Fibroblast of villous mesenchyme (primary cell): ENCODE data around the gene SH2D3A. TPM values are rescaled to one million over a fixed set of nuclear protein-coding genes. Genes with fewer than 3 reads are reported as not detected.
"Not testable (repeated sequence)": the region's sequence is repeated elsewhere in the genome, so short reads cannot be mapped to it uniquely, and the experiment has no call there.

ENCODE experiments used
- DNase-seq: peaks from one replicate; pipeline ENCODE4 v3.0.0-alpha.2; 2010; ENCODE audit warnings: low read depth
- H3K4me3 ChIP-seq: 2 replicates; pipeline ENCODE4 v1.5.1; 2011; ENCODE audit warnings: low read depth, mild to moderate bottlenecking, low read length
- total RNA-seq: library from RNA; depleted of rRNA; stranded (reverse); fragments of >200 nt; gene quantifications from 2 replicates; pipeline ENCODE4 v1.2.3, GENCODE V29; 2012
- TF ChIP-seq, protein P1 (sequence below): IDR thresholded peaks from 2 replicates; pipeline ENCODE4 v1.5.1; 2012; ENCODE audit warnings: low read depth, mild to moderate bottlenecking, low read length; ENCODE audit not compliant: insufficient read depth

Gene SH2D3A
- total RNA-seq, 1 donor: under 0.01 TPM

DNA sequence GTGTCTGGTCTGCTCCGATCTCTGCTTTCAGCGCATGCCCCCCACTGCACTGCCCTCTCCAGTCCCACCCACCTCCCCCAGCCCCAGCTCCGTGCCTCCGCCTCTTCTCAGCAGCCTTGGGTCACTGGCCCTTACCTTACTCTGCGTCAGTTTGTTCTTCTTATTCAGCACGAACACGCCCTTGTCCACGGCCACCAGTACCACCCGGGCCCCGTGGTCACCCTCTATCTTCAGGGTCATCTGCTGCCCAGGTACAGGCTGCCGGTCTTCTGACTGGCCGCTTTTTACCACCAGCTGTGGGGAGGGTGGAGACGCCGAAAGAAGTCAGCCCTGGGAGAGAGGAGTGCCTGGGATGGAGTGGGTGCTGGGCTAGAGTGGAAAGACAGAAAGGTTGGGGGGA is 57.7 kb downstream of the SH2D3A start:
- H3K4me3 ChIP-seq: no peak overlapping the region
- TF ChIP-seq, protein P1, sequence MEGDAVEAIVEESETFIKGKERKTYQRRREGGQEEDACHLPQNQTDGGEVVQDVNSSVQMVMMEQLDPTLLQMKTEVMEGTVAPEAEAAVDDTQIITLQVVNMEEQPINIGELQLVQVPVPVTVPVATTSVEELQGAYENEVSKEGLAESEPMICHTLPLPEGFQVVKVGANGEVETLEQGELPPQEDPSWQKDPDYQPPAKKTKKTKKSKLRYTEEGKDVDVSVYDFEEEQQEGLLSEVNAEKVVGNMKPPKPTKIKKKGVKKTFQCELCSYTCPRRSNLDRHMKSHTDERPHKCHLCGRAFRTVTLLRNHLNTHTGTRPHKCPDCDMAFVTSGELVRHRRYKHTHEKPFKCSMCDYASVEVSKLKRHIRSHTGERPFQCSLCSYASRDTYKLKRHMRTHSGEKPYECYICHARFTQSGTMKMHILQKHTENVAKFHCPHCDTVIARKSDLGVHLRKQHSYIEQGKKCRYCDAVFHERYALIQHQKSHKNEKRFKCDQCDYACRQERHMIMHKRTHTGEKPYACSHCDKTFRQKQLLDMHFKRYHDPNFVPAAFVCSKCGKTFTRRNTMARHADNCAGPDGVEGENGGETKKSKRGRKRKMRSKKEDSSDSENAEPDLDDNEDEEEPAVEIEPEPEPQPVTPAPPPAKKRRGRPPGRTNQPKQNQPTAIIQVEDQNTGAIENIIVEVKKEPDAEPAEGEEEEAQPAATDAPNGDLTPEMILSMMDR: no peak
- no peak for DNase-seq

DNA sequence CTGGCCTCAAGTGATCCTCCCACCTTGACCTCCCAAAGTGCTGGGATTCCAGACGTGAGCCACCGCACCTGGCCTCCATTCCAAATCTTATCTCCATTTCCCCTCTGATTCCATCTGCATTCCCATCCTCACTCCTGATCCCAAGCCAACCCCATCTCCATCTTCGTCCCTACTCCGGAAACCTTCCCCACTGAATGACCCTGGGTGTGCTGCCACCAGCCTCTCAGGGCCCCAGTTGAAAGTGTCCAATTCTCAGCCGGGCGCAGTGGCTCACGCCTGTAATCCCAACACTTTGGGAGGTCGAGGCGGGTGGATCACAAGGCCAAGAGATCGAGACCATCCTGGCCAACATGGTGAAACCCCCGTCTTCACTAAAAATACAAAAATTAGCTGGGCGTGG is 58.3 kb downstream of the SH2D3A start:
- not testable (repeated sequence) for DNase-seq

DNA sequence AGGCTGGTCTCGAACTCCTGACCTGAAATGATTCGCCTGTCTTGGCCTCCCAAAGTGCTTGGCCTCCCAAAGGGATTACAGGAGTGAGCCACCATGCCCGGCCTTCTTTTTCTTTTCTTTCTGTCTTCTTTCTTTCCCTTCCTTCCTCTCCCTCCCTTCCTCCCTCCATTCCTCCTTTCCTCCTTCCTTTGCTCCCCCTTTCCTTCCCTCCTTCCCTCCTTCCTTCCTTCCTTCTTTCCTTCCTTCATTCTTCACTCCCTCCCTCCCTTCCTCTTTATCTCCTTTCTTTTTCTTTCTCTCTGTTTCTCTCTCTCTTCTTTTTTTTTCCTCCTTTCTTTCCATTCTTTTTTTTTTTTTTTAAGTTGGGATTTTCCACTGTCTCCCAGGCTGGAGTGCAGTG is 58.9 kb downstream of the SH2D3A start:
- TF ChIP-seq, protein P1: no peak
- no peak for DNase-seq
- H3K4me3 ChIP-seq: no peak overlapping the region

More for the DNA sequence above, 58.3 kb downstream of the SH2D3A start:
- H3K4me3 ChIP-seq: not testable (repeated sequence)

DNA sequence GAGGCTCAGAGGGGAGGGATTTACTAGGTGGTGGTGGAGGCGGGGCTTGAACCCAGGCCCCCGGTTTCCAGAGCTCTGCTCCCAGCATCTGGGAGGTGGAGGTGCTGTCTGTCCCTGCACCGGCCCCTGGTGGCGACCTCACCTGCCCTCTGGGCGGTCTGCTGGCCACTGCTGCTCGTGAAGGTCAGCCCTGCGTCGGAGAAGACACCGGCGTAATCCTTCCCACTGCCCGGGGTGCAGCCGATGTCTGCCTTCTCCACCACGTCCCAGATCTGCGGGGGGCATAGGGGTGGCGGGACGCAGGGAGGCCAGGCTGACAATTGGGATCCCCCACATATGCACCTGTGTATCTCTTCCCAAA is 59.6 kb downstream of the SH2D3A start:
- DNase-seq: no peak
- TF ChIP-seq, protein P1: no peak
- H3K4me3 ChIP-seq: no peak overlapping the region

DNA sequence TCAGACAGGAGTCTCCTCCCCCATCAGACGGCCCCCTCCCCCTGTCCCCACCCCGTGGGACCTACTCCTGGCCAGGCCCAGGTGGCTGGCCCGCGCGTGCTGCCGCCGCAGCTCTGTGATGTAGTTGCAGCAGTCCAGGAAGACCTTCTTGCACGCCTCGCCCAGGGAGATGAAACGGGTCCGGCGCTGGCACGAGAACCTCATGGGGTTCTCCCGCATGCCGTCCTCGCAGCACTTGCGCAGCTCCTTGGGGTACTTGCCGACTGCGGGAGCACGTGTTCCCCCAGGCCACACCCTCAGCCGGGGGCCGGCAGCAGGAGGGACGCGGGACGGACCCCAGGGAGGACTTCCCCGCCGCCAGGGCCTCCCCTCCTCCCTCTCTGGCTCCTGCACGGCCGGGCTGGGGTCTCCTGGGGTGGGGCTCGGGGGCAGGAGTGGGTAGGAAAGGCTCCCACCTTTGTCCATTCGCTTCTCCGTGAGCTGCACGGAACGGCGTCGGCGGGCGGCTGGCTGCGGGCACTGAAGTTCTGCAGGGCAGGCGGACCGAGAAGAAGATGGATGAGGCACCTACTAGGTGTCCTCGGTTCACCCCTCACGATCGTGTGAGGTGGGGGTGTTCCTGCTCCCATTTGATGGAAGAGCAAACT is 60.1 kb downstream of the SH2D3A start:
- TF ChIP-seq, protein P1: no peak
- no peak overlapping the region for H3K4me3 ChIP-seq
- DNase-seq: no peak

DNA sequence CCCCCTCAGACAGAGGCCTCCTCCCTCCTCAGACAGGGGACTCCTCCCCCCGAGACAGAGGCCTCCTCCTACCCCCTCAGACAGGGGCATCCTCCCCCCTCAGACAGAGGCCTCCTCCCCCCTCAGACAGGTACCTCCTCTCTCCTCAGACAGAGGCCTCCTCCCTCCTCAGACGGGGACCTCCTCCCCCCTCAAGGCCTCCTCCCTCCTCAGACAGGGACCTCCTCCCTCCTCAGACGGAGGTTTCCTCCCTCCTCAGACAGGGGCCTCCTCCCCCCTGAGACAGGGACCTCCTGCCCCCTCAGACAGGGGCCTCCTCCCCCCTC is 60.6 kb downstream of the SH2D3A start:
- H3K4me3 ChIP-seq: no peak overlapping the region
- no peak for DNase-seq
- TF ChIP-seq, protein P1: no peak

DNA sequence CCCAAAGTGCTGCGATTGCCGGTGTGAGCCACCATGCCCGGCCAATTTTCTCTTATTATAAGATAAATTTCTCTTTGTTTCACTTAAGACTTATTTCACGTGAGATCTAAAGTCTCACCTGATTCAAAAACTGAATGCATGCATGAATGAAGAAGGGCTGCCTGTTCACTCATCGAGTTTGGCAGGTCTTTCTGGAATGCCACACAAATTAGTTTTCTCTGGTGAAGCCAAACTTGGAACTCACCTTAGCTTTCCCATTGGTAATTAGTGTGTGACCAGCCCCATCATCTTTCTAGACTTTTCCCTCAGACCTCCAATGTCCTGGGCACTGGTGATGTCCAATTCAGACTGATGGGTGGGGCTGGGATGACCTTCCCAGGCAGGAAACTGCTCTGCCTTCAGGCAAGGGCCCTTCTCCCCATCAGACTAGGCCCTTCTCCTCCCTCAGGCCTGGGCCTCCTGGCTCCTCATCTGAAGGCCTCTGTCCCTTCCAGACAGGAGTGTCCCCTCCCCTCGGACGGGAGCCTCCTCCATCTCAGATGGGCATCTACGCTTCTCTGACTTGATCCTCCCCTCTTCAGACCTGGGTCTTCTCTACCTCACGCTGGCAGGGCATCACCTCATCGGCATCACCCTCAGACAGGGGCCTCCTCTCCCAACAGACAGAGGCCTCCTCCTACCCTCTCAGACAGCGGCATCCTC is 61.2 kb downstream of the SH2D3A start:
- no peak overlapping the region for H3K4me3 ChIP-seq
- no peak for DNase-seq
- TF ChIP-seq, protein P1: no peak

Other genes starting within 250 kb of the SH2D3A start
- 0.32 TPM in 1 of 2 replicates, not detected in the other for gene TNFSF9, start 236.4 kb downstream of the SH2D3A start, total RNA-seq
- gene CD70, start 176.3 kb downstream of the SH2D3A start, total RNA-seq: not detected in 2 replicates
- under 0.01 TPM in 1 of 2 replicates, not detected in the other for gene TNFSF14, start 97.3 kb downstream of the SH2D3A start, total RNA-seq
- 1.6 and 76.0 TPM in 2 replicates for gene C3, start 46.8 kb downstream of the SH2D3A start, total RNA-seq
- 28.3 and 34.1 TPM in 2 replicates for gene GPR108, start 29.9 kb downstream of the SH2D3A start, total RNA-seq
- gene TRIP10, start 27.8 kb downstream of the SH2D3A start, total RNA-seq: 49.9 and 50.1 TPM in 2 replicates
- not detected in 2 replicates for gene VAV1, start 5.3 kb upstream of the SH2D3A start, total RNA-seq
- gene ADGRE1, start 120.1 kb upstream of the SH2D3A start, total RNA-seq: not detected in 2 replicates